ENCODE measurements around the gene CARD10.

DNA sequence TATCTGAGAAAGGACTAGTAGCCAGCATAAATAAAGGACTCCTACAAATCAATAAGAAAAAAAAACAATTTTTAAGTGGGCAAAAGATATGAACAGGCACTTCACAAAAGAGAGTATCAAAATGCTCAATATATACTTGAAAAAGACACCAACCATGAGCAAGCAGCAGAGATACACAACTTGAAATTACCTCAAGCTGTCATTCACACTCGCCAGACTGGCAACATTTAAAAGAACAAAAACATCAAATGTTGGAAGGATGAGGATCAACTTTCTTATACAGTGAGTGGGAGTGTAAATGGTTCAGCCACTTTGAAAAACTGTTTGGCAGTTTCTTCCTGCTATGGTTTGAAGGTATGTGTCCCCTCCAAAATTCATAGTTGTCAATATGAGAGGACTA is 68.0 kb downstream of the CARD10 start:
- TF ChIP-seq, protein P1, sequence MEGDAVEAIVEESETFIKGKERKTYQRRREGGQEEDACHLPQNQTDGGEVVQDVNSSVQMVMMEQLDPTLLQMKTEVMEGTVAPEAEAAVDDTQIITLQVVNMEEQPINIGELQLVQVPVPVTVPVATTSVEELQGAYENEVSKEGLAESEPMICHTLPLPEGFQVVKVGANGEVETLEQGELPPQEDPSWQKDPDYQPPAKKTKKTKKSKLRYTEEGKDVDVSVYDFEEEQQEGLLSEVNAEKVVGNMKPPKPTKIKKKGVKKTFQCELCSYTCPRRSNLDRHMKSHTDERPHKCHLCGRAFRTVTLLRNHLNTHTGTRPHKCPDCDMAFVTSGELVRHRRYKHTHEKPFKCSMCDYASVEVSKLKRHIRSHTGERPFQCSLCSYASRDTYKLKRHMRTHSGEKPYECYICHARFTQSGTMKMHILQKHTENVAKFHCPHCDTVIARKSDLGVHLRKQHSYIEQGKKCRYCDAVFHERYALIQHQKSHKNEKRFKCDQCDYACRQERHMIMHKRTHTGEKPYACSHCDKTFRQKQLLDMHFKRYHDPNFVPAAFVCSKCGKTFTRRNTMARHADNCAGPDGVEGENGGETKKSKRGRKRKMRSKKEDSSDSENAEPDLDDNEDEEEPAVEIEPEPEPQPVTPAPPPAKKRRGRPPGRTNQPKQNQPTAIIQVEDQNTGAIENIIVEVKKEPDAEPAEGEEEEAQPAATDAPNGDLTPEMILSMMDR (conservative IDR thresholded peaks at IDR 0.05; ENCODE audit: low read length) = no peak
- no peak for TF ChIP-seq EZH2phosphoT487 (IDR thresholded peaks at IDR 0.05; ENCODE audit: borderline replicate concordance)

All from Loucy (cell line).